ENCODE data around the gene TRIM26. TPM values are rescaled to one million over a fixed set of nuclear protein-coding genes. Genes with fewer than 3 reads are reported as not detected.

TRIM26 gene
- total and polyA plus RNA-seq, 2 of the 13 experiments (the other 11 are each of a cell fraction or from before 2014, with no cell fraction given): 27.1 to 38.7 TPM

DNA sequence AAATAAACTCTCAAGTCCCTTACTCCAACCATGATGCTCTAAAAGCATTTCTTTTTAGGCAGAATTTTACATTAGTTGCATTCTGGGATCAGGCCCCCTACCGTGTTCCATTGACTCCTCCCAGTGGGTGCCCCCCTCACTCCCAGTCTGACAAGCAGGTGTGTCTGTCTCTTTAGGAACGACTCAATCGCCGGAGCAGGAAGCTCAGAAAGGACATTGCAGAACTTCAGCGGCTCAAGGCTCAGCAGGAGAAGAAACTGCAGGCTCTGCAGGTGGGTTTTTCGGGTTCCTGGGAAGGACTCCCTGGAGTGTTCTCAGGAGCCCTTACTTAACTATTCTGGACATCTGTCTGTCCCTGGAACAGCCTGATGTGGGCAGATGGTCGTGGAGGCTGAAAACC lies 67.4 kb downstream of the TRIM26 start (continued):
- TF ChIP-seq, protein P1, sequence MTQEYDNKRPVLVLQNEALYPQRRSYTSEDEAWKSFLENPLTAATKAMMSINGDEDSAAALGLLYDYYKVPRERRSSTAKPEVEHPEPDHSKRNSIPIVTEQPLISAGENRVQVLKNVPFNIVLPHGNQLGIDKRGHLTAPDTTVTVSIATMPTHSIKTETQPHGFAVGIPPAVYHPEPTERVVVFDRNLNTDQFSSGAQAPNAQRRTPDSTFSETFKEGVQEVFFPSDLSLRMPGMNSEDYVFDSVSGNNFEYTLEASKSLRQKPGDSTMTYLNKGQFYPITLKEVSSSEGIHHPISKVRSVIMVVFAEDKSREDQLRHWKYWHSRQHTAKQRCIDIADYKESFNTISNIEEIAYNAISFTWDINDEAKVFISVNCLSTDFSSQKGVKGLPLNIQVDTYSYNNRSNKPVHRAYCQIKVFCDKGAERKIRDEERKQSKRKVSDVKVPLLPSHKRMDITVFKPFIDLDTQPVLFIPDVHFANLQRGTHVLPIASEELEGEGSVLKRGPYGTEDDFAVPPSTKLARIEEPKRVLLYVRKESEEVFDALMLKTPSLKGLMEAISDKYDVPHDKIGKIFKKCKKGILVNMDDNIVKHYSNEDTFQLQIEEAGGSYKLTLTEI (CRISPR knock-in tag; conservative IDR thresholded peaks at IDR 0.05): no peak
- TF ChIP-seq, protein P2, sequence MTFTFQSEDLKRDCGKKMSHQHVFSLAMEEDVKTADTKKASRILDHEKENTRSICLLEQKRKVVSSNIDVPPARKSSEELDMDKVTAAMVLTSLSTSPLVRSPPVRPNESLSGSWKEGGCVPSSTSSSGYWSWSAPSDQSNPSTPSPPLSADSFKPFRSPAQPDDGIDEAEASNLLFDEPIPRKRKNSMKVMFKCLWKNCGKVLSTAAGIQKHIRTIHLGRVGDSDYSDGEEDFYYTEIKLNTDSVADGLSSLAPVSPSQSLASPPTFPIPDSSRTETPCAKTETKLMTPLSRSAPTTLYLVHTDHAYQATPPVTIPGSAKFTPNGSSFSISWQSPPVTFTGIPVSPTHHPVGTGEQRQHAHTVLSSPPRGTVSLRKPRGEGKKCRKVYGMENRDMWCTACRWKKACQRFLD (CRISPR knock-in tag; IDR thresholded peaks at IDR 0.05; ENCODE audit: borderline replicate concordance): no peak
- TF ChIP-seq AHR (CRISPR knock-in tag; IDR thresholded peaks at IDR 0.05): no peak
- TF ChIP-seq JUNB (CRISPR knock-in tag; IDR thresholded peaks at IDR 0.05; ENCODE audit: borderline replicate concordance): no peak
- TF ChIP-seq, protein P3, sequence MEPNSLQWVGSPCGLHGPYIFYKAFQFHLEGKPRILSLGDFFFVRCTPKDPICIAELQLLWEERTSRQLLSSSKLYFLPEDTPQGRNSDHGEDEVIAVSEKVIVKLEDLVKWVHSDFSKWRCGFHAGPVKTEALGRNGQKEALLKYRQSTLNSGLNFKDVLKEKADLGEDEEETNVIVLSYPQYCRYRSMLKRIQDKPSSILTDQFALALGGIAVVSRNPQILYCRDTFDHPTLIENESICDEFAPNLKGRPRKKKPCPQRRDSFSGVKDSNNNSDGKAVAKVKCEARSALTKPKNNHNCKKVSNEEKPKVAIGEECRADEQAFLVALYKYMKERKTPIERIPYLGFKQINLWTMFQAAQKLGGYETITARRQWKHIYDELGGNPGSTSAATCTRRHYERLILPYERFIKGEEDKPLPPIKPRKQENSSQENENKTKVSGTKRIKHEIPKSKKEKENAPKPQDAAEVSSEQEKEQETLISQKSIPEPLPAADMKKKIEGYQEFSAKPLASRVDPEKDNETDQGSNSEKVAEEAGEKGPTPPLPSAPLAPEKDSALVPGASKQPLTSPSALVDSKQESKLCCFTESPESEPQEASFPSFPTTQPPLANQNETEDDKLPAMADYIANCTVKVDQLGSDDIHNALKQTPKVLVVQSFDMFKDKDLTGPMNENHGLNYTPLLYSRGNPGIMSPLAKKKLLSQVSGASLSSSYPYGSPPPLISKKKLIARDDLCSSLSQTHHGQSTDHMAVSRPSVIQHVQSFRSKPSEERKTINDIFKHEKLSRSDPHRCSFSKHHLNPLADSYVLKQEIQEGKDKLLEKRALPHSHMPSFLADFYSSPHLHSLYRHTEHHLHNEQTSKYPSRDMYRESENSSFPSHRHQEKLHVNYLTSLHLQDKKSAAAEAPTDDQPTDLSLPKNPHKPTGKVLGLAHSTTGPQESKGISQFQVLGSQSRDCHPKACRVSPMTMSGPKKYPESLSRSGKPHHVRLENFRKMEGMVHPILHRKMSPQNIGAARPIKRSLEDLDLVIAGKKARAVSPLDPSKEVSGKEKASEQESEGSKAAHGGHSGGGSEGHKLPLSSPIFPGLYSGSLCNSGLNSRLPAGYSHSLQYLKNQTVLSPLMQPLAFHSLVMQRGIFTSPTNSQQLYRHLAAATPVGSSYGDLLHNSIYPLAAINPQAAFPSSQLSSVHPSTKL (CRISPR knock-in tag; IDR thresholded peaks at IDR 0.05): no peak
- no peak for TF ChIP-seq NRL (CRISPR knock-in tag; IDR thresholded peaks at IDR 0.05; ENCODE audit: borderline replicate concordance)
- no peak for TF ChIP-seq EED (CRISPR knock-in tag; IDR thresholded peaks at IDR 0.05)
- no peak for TF ChIP-seq MEF2D (CRISPR knock-in tag; IDR thresholded peaks at IDR 0.05)
- no peak for TF ChIP-seq ZBTB20 (CRISPR knock-in tag; IDR thresholded peaks at IDR 0.05; ENCODE audit: borderline replicate concordance, low read depth)
- no peak for TF ChIP-seq SKI (IDR thresholded peaks at IDR 0.05; ENCODE audit: partially characterized antibody)
- TF ChIP-seq, protein P4, sequence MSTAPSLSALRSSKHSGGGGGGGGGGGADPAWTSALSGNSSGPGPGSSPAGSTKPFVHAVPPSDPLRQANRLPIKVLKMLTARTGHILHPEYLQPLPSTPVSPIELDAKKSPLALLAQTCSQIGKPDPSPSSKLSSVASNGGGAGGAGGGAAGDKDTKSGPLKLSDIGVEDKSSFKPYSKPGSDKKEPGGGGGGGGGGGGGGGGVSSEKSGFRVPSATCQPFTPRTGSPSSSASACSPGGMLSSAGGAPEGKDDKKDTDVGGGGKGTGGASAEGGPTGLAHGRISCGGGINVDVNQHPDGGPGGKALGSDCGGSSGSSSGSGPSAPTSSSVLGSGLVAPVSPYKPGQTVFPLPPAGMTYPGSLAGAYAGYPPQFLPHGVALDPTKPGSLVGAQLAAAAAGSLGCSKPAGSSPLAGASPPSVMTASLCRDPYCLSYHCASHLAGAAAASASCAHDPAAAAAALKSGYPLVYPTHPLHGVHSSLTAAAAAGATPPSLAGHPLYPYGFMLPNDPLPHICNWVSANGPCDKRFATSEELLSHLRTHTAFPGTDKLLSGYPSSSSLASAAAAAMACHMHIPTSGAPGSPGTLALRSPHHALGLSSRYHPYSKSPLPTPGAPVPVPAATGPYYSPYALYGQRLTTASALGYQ (CRISPR knock-in tag; IDR thresholded peaks at IDR 0.05): no peak
